Raji (cell line): ENCODE results near the gene MSMP.

Experiments
- POLR2A ChIP-seq: IDR thresholded peaks from 2 replicates; pipeline ENCODE4 v1.6.1; 2011; ENCODE audit warnings: low read depth, low read length, control low read depth; ENCODE audit not compliant: insufficient read depth

MSMP gene

GRCh38 chr9:35757226-35757891 lies 3.3 kb upstream of the MSMP start:
- TF ChIP-seq POLR2A = peak; percentile 56

GRCh38 chr9:35756275-35757225 lies 2.5 kb upstream of the MSMP start:
- peak; percentile 34 for TF ChIP-seq POLR2A

GRCh38 chr9:35755071-35755470 lies 995 bp upstream of the MSMP start:
- TF ChIP-seq POLR2A = no peak

- TF ChIP-seq POLR2A = no peak
These were observed 610 bp downstream of the MSMP start for GRCh38 chr9:35753466-35753865.

- TF ChIP-seq POLR2A = no peak
These were observed 3.9 kb downstream of the MSMP start for GRCh38 chr9:35750256-35750531.

- no peak for TF ChIP-seq POLR2A
These were observed 4.4 kb downstream of the MSMP start for GRCh38 chr9:35749515-35750255.

GRCh38 chr9:35748858-35749514 lies 5.1 kb downstream of the MSMP start, which contains the start of the genes GBA2 and RGP1:
GBA2 (minus strand) TSS chr9:35749228; CDS start chr9:35748704, 524 bp downstream.
RGP1 (plus strand) TSS chr9:35749287; CDS start chr9:35749756, 469 bp downstream.
- TF ChIP-seq POLR2A = peak; percentile 61

- TF ChIP-seq POLR2A = no peak
These were observed 5.7 kb downstream of the MSMP start for GRCh38 chr9:35748242-35748857.

GRCh38 chr9:35746583-35746982 lies 7.5 kb downstream of the MSMP start:
- no peak for TF ChIP-seq POLR2A

- TF ChIP-seq POLR2A = no peak
These were observed 8.5 kb downstream of the MSMP start for GRCh38 chr9:35745569-35745968.

GRCh38 chr9:35743880-35744518 lies 10.1 kb downstream of the MSMP start:
- TF ChIP-seq POLR2A = no peak

- no peak for TF ChIP-seq POLR2A
These were observed 10.6 kb downstream of the MSMP start for GRCh38 chr9:35743452-35743851.

GRCh38 chr9:35741740-35742139 lies 12.3 kb downstream of the MSMP start:
- TF ChIP-seq POLR2A = no peak

GRCh38 chr9:35740243-35740642 lies 13.8 kb downstream of the MSMP start:
- no peak for TF ChIP-seq POLR2A
